Loucy (cell line): ENCODE measurements around the gene SMIM35.

Experiments used
- H2AFZ ChIP-seq: fragments of 200-600 bp; sonication (generic); 2 replicates; pipeline ENCODE4 v1.6.0; 2016; ENCODE audit warnings: antibody characterized with exemption, mild to moderate bottlenecking, low read length, moderate library complexity
- H3F3A ChIP-seq: fragments of 200-600 bp; 2 replicates; pipeline ENCODE4 v1.6.0; 2016; ENCODE audit warnings: antibody characterized with exemption, low read depth, mild to moderate bottlenecking
- H3K27me3 ChIP-seq: fragments of 200-600 bp; sonication (generic); 2 replicates; pipeline ENCODE4 v1.6.1; 2014; ENCODE audit warnings: low read length, mild to moderate bottlenecking; ENCODE audit not compliant: insufficient read depth, poor library complexity, severe bottlenecking
- H3K36me3 ChIP-seq: fragments of 200-600 bp; sonication (generic); 2 replicates; pipeline ENCODE4 v1.6.1; 2016; ENCODE audit warnings: low read length; ENCODE audit not compliant: insufficient read depth
- H3K4me1 ChIP-seq: fragments of 200-600 bp; sonication (generic); 2 replicates; pipeline ENCODE4 v1.5.1; 2014; ENCODE audit warnings: low read length, mild to moderate bottlenecking; ENCODE audit not compliant: insufficient read depth, poor library complexity, severe bottlenecking
- H3K4me2 ChIP-seq: fragments of 200-600 bp; sonication (generic); 2 replicates; pipeline ENCODE4 v1.6.0; 2014; ENCODE audit warnings: antibody characterized with exemption, low read length, low read depth, mild to moderate bottlenecking; ENCODE audit not compliant: poor library complexity, severe bottlenecking
- H3K4me3 ChIP-seq: fragments of 200-600 bp; sonication (generic); 2 replicates; pipeline ENCODE4 v1.5.1; 2014; ENCODE audit warnings: low read length, mild to moderate bottlenecking, mixed read lengths; ENCODE audit not compliant: poor library complexity, severe bottlenecking
- H3K79me2 ChIP-seq: fragments of 200-600 bp; sonication (generic); 2 replicates; pipeline ENCODE4 v1.6.1; 2014; ENCODE audit warnings: low read length; ENCODE audit not compliant: insufficient read depth
- H3K9ac ChIP-seq: fragments of 200-600 bp; sonication (generic); 2 replicates; pipeline ENCODE4 v1.6.0; 2014; ENCODE audit warnings: mild to moderate bottlenecking, low read depth, low read length, moderate library complexity; ENCODE audit not compliant: poor library complexity, severe bottlenecking
- H3K9me2 ChIP-seq: fragments of 200-600 bp; sonication (generic); replicated peaks from 2 replicates; pipeline ENCODE4 v1.6.1; 2016; ENCODE audit warnings: low read depth, low read length, mixed read lengths
- H3K9me3 ChIP-seq: fragments of 200-600 bp; sonication (generic); 2 replicates; pipeline ENCODE4 v1.6.1; 2014; ENCODE audit warnings: mild to moderate bottlenecking, antibody characterized with exemption, low read length, low read depth; ENCODE audit not compliant: insufficient read depth
- H4K20me1 ChIP-seq: fragments of 200-600 bp; sonication (generic); 2 replicates; pipeline ENCODE4 v1.6.0; 2014; ENCODE audit warnings: antibody characterized with exemption, low read length, mild to moderate bottlenecking; ENCODE audit not compliant: insufficient read depth, poor library complexity, severe bottlenecking
- EZH2phosphoT487 ChIP-seq: fragments of 200-600 bp; IDR thresholded peaks from 2 replicates; pipeline ENCODE4 v1.6.1; 2018; ENCODE audit warnings: antibody characterized with exemption, mild to moderate bottlenecking, moderate library complexity, borderline replicate concordance
- TF ChIP-seq, protein P1 (sequence below): fragments of 200-600 bp; sonication (generic); conservative IDR thresholded peaks from 2 replicates; pipeline ENCODE4 v1.5.1; 2014; ENCODE audit warnings: mild to moderate bottlenecking, antibody characterized with exemption, low read length

Gene SMIM35

DNA sequence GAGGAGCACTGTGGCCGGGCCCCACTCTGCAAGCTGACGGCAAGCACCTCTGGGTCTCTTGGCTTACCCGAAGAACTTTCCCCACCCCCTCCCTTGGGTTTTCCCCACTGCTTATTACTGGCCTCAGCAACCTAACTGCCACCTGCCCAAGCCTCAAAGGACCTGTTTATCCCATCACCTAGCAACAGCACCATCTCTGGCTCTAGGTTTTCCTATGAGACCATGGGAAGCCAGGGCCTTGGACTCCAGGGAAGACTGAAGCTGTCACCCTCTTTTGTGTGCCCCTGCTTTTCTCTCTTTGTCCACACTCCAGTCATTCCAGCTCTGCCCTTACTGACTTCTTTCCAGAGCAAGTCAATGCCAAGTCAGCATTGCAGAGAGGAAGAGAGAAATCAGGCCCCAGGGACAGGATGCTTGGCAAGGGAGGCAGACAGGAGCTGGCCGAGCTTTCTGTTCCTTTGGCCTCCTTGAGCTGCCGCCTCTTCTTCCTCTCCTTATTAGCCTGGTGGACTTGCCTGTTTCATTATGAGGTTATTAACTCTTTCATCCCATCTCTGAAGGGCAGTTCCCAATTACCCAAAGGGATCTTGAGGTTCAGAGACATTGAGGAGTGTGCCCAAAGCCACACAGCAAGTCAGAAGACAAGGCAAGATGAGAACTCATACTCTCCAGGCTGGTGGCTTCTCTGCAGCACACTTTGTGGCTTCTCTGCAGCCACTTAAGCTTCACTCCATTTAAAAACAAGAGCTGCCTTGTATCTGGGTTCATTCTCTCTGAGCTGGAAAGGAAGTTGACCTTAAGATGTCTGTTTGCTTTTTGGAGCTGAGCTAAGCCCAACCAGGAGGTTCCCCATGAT is at the start of gene SMIM35:
Gene SMIM35, minus strand, starts transcription at position 51 of the 856 bp plus-strand sequence. CDS start 206 bp downstream, outside the sequence.
- Histone ChIP-seq H3F3A (no peaks in the 10 kb centered on the region), H2AFZ (no peak within 1 kb of the TSS), H3K79me2 (no peaks in the 10 kb centered on the region), H3K4me1 (peaks cover 14% of the 10 kb centered on the region), H3K4me3 (no peak within 1 kb of the TSS), H3K9me3 (peaks cover 7% of the 10 kb centered on the region; the same call in 1 of the 2 replicates), H3K27me3 (no peaks in the 10 kb centered on the region), H3K9ac (no peak within 1 kb of the TSS), H3K36me3 (no peaks in the 10 kb centered on the region), H3K4me2 (no peak within 1 kb of the TSS), H4K20me1 (no peaks in the 10 kb centered on the region), H3K9me2 (no peaks in the 10 kb centered on the region)
- TF ChIP-seq, protein P1, sequence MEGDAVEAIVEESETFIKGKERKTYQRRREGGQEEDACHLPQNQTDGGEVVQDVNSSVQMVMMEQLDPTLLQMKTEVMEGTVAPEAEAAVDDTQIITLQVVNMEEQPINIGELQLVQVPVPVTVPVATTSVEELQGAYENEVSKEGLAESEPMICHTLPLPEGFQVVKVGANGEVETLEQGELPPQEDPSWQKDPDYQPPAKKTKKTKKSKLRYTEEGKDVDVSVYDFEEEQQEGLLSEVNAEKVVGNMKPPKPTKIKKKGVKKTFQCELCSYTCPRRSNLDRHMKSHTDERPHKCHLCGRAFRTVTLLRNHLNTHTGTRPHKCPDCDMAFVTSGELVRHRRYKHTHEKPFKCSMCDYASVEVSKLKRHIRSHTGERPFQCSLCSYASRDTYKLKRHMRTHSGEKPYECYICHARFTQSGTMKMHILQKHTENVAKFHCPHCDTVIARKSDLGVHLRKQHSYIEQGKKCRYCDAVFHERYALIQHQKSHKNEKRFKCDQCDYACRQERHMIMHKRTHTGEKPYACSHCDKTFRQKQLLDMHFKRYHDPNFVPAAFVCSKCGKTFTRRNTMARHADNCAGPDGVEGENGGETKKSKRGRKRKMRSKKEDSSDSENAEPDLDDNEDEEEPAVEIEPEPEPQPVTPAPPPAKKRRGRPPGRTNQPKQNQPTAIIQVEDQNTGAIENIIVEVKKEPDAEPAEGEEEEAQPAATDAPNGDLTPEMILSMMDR: no peak
- TF ChIP-seq EZH2phosphoT487: no peak

DNA sequence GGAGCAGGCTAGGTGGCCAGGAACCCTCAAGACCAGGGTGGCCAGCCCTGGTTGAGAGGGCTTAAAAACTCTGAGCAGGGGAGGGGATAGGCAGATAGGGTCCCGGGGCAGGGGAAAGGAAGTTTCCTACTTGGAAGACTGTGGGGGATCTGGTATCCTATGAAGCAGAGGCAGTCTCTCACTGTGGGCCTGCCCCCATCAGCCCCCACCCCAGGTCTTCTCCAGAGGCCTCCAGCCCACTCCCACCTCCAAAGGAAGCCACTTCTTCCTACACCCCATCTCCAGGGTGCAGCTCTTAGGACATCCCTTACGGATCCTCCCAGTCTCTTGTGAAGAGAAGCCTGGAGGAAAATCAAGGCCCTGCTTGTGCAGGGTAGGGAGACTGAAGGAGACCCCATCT is 49.6 kb upstream of the SMIM35 start:
- no peaks in the 10 kb centered on the region for H3K9me2 ChIP-seq
- H3K4me2 ChIP-seq: no peak overlapping the region
- no peaks in the 10 kb centered on the region for H3K9me3 ChIP-seq
- no peak for TF ChIP-seq EZH2phosphoT487
- TF ChIP-seq, protein P1: no peak
- H3K4me3 ChIP-seq: no peak overlapping the region
- H3K36me3 ChIP-seq: no peaks in the 10 kb centered on the region
- H3F3A ChIP-seq: no peaks in the 10 kb centered on the region
- no peaks in the 10 kb centered on the region for H3K79me2 ChIP-seq
- no peaks in the 10 kb centered on the region for H3K27me3 ChIP-seq
- no peak overlapping the region for H2AFZ ChIP-seq
- H4K20me1 ChIP-seq: no peaks in the 10 kb centered on the region
- H3K4me1 ChIP-seq: no peaks in the 10 kb centered on the region
- H3K9ac ChIP-seq: no peak overlapping the region

DNA sequence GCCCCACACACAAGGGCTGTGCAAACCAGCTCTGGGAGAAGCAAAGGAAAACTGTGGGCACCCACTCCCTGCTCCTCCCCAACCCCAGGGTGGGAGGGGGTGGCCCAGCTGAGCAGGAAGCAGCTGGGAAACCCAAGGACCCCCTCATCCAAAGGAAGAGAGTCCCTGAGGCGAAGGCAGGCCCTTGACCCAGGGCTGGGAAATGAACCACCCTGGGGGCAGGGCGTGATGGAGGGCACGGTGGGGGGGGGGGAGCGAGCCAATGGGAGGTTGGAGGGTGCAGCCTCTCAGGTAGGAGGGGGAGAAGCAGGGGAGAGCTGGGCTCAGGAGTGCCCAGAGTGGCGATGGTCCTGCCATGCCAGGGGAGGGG is 49.0 kb upstream of the SMIM35 start:
- H3K27me3 ChIP-seq: no peaks in the 10 kb centered on the region
- no peaks in the 10 kb centered on the region for H3K79me2 ChIP-seq
- H3F3A ChIP-seq: no peaks in the 10 kb centered on the region
- H2AFZ ChIP-seq: no peak overlapping the region
- H3K9ac ChIP-seq: no peak overlapping the region
- no peaks in the 10 kb centered on the region for H3K9me2 ChIP-seq
- TF ChIP-seq EZH2phosphoT487: no peak
- TF ChIP-seq, protein P1: no peak
- no peaks in the 10 kb centered on the region for H3K9me3 ChIP-seq
- H3K4me3 ChIP-seq: no peak overlapping the region
- H3K4me2 ChIP-seq: no peak overlapping the region
- H4K20me1 ChIP-seq: no peaks in the 10 kb centered on the region
- H3K36me3 ChIP-seq: no peaks in the 10 kb centered on the region
- H3K4me1 ChIP-seq: no peaks in the 10 kb centered on the region
